Fibroblast of skin of back (primary cell): ENCODE data around the gene SGF29.
"Not testable (repeated sequence)": the region's sequence is repeated elsewhere in the genome, so short reads cannot be mapped to it uniquely, and the experiment has no call there.

Experiments
- DNase-seq: peaks from one replicate; pipeline ENCODE4 v3.0.0-alpha.2; 2013

Gene SGF29

GRCh38 chr16:28596840-28597691 lies 43.3 kb downstream of the SGF29 start, which contains the start of gene SULT1A2:
Gene SULT1A2, minus strand, starts transcription at chr16:28597050. Its CDS starts 1,120 bp downstream, at chr16:28595930.
- DNase-seq, result no peak

GRCh38 chr16:28597692-28598261 lies 44.1 kb downstream of the SGF29 start:
- DNase-seq, result no peak

- DNase-seq, result not testable (repeated sequence)
These were observed 45.9 kb downstream of the SGF29 start for GRCh38 chr16:28599377-28600285.

DNA sequence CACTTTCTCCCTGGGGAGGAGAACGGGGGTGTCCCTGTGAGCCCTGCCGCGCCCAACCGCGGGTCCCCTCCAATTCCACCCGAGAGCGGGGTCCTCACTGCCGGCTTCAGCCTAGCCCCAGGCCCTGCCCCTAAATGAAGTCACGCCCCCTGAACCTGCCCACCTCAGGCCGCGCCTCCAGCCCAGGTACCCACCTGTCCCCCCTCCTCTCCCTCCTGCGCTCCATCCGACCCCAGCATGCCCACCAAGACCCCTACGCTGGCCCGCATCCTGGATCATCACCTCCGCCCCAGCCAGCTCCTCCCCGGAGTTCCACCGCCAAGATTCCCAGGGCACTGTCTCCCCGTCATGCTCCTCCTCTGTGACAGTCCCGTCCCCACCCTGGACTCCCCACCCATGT lies 47.2 kb downstream of the SGF29 start:
- DNase-seq, result not testable (repeated sequence)

- not testable (repeated sequence) for DNase-seq
These were observed 47.9 kb downstream of the SGF29 start for GRCh38 chr16:28601589-28601988.

DNA sequence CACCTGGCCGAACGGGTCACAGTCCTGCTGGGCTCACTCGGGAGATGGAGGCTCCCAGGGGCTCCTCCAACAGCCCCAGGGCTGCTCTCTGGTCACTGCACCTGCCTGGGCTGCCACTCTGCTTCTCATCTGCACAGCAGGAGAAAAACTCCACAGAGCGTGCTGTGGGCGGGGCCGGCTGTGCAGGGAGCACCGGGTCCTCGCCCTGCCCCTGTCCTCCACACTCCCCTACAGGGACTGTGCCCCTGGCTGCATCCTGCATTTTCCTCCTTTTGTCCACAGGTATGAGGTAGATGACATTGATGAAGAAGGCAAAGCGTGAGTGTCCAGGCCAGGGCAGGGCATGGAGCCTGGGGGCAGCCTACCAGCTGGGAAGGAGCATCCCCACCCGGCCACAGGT lies 48.3 kb downstream of the SGF29 start:
- not testable (repeated sequence) for DNase-seq

GRCh38 chr16:28602529-28602928 lies 48.8 kb downstream of the SGF29 start:
- no peak for DNase-seq

DNA sequence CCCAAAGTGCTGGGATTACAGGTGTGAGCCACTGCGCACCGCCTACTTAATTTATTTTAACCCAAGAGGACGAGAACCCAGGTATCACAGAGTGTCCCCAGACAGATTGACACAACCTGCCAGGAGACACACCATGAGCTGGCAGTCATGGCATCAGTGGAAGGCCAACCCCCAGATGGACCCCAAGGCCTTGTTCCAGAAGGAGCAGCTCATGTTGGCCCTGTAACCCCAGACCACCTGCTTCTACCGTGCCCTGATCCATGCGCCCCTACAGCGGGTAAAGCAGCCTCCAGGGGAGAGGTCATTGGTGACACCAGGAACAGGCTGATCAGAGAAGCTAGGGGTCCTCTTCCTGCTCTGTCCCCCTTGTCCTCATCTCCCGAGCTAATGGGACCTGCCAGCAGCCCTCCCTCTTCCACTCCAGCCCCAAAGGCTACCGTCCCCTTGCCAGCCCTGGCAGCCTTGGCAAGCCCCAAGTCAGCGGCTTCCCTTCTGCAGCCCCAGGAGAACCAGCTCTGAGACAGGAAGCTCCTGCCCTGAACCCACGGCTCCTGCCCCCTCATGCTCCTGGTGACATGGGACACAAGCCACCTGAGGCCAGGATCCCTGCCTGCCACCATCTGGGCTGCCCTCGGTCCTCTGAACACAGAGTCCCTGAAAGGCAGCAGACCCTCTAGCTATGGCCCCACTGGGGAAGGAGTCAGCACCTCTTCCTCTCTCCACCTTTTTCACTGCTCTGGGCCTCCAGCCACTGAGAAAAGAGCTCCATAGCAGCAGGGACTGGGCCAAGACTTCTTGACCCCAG lies 49.9 kb downstream of the SGF29 start:
- no peak for DNase-seq

GRCh38 chr16:28604186-28604565 lies 50.5 kb downstream of the SGF29 start:
- no peak for DNase-seq

DNA sequence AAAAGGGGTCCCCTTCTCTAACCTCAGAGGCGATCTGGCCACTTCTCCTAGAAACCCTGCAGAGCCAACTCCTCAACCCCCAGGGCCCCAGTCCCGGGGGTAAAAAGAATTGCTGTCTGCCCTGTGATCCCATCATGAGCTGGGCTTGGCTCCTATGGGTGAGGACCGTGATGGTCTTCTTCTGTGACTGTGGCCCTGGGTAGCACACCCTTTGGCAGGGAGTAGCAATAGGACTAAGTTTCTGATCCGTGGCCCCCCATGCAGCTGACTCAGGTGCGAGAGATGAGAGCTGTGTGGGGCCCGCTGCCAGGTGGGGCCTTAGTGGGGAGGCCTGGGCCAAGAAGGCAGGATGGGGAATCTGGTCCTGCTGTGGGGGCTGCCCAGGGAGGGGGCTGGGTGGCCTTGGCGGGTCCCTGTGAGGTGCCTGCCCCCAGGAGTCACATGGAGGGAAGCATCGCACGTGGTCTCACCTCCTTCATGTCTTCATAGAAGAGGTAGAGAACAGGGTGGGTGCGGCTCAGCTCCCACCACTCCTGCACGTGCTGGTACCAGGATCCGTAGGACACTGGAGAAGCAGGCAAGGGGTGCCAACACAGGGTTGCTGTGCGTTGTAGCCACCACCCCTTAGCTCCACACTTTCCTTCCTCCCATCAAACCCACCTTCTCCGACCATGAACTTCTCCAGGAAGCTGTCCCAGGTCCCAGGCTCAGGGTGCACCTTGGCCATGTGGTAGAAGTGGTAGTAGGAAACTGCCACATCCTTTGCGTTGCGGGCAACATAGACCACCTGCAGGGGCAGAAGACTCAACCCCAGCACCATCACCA lies 52.8 kb downstream of the SGF29 start:
- DNase-seq, result no peak

GRCh38 chr16:28607116-28607623 lies 53.5 kb downstream of the SGF29 start:
- no peak for DNase-seq

GRCh38 chr16:28607681-28608495 lies 54.2 kb downstream of the SGF29 start:
- not testable (repeated sequence) for DNase-seq

- DNase-seq, result not testable (repeated sequence)
These were observed 54.7 kb downstream of the SGF29 start for GRCh38 chr16:28608496-28608808.

DNA sequence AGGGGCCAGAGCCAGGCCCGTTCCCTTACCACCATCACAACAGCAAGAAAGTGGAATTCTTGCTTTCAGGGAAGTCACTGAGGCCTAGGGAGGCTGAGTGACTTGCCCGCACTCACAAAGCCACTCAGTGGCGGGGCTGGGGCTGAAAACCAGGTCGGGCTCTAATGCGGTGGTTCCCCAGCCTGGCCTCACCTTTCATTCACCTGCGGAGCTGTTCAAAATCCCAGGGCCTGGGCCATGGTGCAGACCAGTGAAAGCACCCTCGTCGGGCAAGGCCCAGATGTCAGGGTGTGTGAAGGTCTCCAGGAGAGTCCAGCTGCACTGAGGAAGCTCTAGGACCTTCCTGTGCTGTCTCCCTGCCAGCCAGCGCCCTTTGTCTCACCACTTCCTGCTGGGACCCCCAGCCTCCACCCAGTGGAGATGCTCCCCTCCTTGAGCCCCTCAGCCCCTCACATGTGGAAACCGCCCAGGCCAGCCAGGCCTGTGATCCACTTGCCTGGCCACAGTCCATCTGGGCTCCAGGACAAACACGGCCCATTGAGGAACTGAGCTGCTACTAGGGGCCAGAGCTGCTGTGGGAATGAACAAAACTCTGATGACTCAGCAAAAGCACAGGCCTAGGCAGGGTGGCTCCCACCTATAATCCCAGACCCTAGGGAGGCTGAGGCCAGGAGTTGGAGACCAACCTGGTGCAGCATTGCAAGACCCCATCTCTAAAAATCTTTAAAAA lies 55.3 kb downstream of the SGF29 start:
- not testable (repeated sequence) for DNase-seq

DNA sequence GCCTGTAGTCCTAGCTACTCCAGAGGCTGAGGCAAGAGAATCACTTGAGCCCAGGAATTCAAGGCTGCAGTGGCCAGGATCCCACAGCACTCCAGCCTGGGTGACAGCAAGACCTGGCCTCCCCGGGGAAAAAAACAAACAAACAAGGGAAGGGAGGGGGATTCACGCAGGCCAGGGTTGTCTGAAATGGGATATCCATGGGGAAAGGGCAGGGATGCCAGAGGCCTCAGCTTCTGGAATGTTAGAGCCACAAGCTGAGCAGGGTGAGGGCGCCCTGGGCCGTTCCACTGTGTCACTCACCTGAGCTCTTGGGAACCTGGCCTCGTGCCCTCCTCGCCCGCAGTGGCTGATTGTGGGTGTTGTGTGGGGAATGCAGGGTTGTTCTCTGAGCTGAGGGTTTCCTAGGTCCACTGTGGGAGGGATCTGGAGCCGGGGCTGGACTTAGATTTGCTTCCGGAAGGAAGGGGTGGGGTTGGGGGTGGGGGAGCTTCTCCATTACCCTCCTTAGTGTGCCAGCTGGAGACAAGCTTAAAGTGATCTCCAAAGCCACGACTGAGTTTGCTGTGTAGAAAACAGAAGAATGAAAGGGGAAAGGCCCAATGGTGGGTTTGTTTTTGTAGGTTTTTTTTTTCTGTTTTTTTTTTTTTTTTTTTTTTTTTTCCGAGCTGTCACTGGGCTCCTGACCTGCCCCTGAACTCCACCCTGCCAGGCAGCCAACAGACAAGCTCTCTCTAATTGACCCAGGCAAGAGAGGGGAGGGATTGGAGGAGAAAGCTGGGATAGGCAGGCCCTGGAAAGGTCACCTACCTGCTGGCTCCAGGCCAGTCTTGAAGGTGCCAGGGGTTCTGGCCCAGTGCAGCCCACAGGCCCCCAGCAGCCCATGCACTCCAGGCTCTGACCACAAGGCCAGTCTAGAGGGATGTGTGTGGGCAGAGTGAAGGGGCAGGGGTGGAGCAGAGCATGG lies 56.2 kb downstream of the SGF29 start, which contains the start of gene SULT1A1:
Gene SULT1A1, minus strand, starts transcription at position 414 of the 964 bp plus-strand sequence. CDS start 1,189 bp downstream, outside the sequence.
- DNase-seq, result no peak

GRCh38 chr16:28610595-28611191 lies 57.0 kb downstream of the SGF29 start:
- no peak for DNase-seq
